SK-N-SH (cell line): Measurements from ENCODE around the gene IL26.

ENCODE experiments used
- CTCF ChIP-seq: fragments of 200-600 bp; sonication (generic); IDR thresholded peaks from 2 replicates; pipeline ENCODE4 v1.6.1; 2017; ENCODE audit warnings: antibody characterized with exemption, mild to moderate bottlenecking, moderate library complexity
- EP300 ChIP-seq, 2 experiments: IDR thresholded peaks; 2 replicates each; pipeline versions ENCODE4 v1.4.0 to v1.6.1; 2012; ENCODE audit warnings: borderline replicate concordance in 1 of 2, low read depth in 1 of 2, low read length in 1 of 2
- EZH2phosphoT487 ChIP-seq: fragments of 200-600 bp; sonication (generic); IDR thresholded peaks from 2 replicates; pipeline ENCODE4 v1.6.1; 2017; ENCODE audit warnings: low read depth, mixed run types, mild to moderate bottlenecking, antibody characterized with exemption, moderate library complexity, borderline replicate concordance
- FOSL2 ChIP-seq: IDR thresholded peaks from 2 replicates; pipeline ENCODE4 v1.4.0; 2012; ENCODE audit warnings: low read depth, mild to moderate bottlenecking, moderate library complexity, borderline replicate concordance
- FOXM1 ChIP-seq: IDR thresholded peaks from 2 replicates; pipeline ENCODE4 v1.4.0; 2012; ENCODE audit warnings: low read depth, mild to moderate bottlenecking
- MAX ChIP-seq: IDR thresholded peaks from 2 replicates; pipeline ENCODE4 v1.4.0; 2012; ENCODE audit warnings: low read depth
- POLR2AphosphoS5 ChIP-seq: IDR thresholded peaks from 2 replicates; pipeline ENCODE4 v1.6.1; 2012; ENCODE audit warnings: low read depth, low read length
- RAD21 ChIP-seq: IDR thresholded peaks from 2 replicates; pipeline ENCODE4 v1.6.1; 2012; ENCODE audit warnings: mild to moderate bottlenecking, low read length
- RFX5 ChIP-seq: IDR thresholded peaks from 2 replicates; pipeline ENCODE4 v1.6.1; 2012; ENCODE audit warnings: mild to moderate bottlenecking, improper control_type of control experiment, low read length
- TAF1 ChIP-seq: IDR thresholded peaks from 2 replicates; pipeline ENCODE4 v1.6.1; 2012; ENCODE audit warnings: low read depth, mild to moderate bottlenecking, low read length, moderate library complexity, borderline replicate concordance
- TCF12 ChIP-seq: IDR thresholded peaks from 2 replicates; pipeline ENCODE4 v1.4.0; 2012
- USF2 ChIP-seq: fragments of 150-350 bp; IDR thresholded peaks from 2 replicates; pipeline ENCODE4 v1.6.1; 2017; ENCODE audit warnings: antibody characterized with exemption, low read length, low read depth, borderline replicate concordance
- YY1 ChIP-seq: IDR thresholded peaks from 2 replicates; pipeline ENCODE4 v1.4.0; 2012; ENCODE audit warnings: low read depth, mild to moderate bottlenecking
- ZBTB33 ChIP-seq: IDR thresholded peaks from 2 replicates; pipeline ENCODE4 v1.4.0; 2012; ENCODE audit warnings: low read depth, borderline replicate concordance

- no peak for TF ChIP-seq CTCF
- no peak for TF ChIP-seq FOSL2
- no peak for TF ChIP-seq TCF12
- TF ChIP-seq FOXM1 = no peak
- no peak for TF ChIP-seq TAF1
- no peak for TF ChIP-seq MAX
- TF ChIP-seq RAD21 = no peak
- no peak for TF ChIP-seq ZBTB33
- TF ChIP-seq YY1 = no peak
- no peak for TF ChIP-seq RFX5
- no peak for TF ChIP-seq POLR2AphosphoS5
- no peak for TF ChIP-seq EP300 (IDR thresholded peaks at IDR 0.05; ENCODE audit: borderline replicate concordance in 1 of 2, low read depth in 1 of 2, low read length in 1 of 2)
- TF ChIP-seq EZH2phosphoT487 = no peak
- no peak for TF ChIP-seq USF2
Measured at GRCh38 chr12:68178774-68179439, 46.7 kb downstream of the IL26 start.
